Fibroblast of peridontal ligament (primary cell): ENCODE results near the gene MED17.

Experiments
- DNase-seq: peaks from one replicate; pipeline ENCODE4 v3.0.0-alpha.2; 2010; ENCODE audit errors: extremely low read depth

Gene MED17

GRCh38 chr11:93817426-93818348 lies 33.6 kb downstream of the MED17 start:
- DNase-seq = no peak

- DNase-seq = no peak
Measured at GRCh38 chr11:93819966-93820695, 36.0 kb downstream of the MED17 start.

DNA sequence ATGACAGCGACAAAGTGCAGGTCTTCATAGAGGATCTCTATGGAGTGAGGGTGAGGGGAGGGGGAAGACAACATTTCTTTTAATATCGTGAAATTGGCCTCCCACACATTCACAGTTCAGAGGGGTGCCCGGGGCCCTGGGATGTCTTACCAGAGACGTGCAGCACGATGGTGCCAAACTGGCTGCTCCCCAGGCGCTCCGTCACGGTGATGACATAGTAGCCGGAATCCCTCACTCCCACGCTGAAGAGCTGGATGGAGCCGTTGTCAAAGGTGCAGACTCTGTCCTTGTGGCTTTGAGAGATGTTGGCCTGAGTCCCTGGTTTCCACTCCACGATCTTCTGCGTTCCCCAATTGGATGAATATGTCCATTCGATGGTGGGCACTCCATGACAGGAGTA lies 36.8 kb downstream of the MED17 start:
- DNase-seq = no peak

DNA sequence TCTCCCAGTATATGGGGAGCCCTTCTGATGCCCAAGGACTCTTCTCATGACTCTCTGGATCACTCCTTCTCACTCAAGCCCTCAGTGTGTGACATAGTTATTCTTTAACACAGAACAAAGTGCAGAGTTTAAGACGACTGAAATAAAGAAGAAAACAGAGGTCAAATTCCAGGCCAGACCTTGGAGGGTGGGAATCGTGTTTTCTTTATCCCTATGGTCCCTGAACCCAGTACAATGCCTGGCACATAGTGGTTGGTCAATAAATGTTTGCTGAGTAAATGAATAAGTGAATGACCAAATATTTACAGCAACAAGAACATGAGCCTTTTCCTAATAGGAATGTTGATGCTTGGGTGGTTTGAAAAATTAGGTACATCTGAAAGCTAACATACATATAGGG lies 37.5 kb downstream of the MED17 start:
- no peak for DNase-seq

GRCh38 chr11:93822359-93822758 lies 38.3 kb downstream of the MED17 start:
- DNase-seq = no peak

- no peak for DNase-seq
Measured at GRCh38 chr11:93823210-93823609, 39.1 kb downstream of the MED17 start.

DNA sequence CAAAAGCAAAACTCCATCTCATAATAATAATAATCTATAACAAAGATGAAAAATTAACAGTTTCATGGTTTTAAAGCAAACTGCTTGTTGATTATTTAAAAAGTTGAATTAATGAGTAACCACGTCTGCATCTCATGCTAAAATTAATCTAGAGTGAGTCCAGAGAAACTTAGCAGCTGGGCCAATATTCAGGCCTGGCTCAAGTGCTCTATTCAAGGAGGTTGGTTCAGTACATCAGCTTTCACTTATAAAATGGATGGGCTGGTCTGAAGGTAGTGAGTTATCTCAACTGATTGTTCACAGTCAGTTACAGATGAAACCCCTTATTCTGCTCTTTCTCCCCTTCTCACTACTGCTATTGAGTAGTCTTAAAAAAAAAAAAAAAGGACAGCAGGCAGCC lies 43.3 kb downstream of the MED17 start:
- DNase-seq = no peak

- DNase-seq = no peak
Measured at GRCh38 chr11:93829598-93829997, 45.5 kb downstream of the MED17 start.

- DNase-seq = no peak
Measured at GRCh38 chr11:93831343-93832127, 47.5 kb downstream of the MED17 start.

GRCh38 chr11:93832780-93833179 lies 48.7 kb downstream of the MED17 start:
- DNase-seq = no peak

DNA sequence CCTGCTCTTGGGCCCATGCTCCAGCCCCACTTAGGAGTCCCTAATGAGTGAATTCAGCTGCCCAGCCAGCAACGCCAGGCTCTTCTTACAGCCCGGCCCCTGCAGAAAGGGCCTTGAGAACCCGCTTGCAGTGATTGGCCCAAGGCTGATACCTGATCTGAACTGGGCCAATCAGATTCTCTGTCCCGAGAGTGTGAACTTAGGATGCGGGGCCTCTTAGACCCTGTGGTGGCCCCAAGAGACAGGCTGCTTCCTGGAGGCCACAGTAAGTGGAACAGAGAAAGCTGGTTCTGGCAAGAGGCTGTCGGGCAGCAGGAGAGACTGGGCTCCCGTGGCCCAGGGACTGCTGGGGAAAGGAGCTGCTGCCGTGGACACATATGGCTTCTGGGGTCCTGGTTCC lies 54.9 kb downstream of the MED17 start:
- no peak for DNase-seq

- DNase-seq = no peak
Measured at GRCh38 chr11:93840180-93840579, 56.1 kb downstream of the MED17 start.

GRCh38 chr11:93840981-93841380 lies 56.9 kb downstream of the MED17 start:
- DNase-seq = no peak

- no peak for DNase-seq
Measured at GRCh38 chr11:93841446-93841845, 57.4 kb downstream of the MED17 start.

- DNase-seq = no peak
Measured at GRCh38 chr11:93842034-93842433, 58.0 kb downstream of the MED17 start.

- DNase-seq = peak; percentile 48
Measured at GRCh38 chr11:93842461-93842860, 58.4 kb downstream of the MED17 start.

- no peak for DNase-seq
Measured at GRCh38 chr11:93843906-93844305, 59.8 kb downstream of the MED17 start.

DNA sequence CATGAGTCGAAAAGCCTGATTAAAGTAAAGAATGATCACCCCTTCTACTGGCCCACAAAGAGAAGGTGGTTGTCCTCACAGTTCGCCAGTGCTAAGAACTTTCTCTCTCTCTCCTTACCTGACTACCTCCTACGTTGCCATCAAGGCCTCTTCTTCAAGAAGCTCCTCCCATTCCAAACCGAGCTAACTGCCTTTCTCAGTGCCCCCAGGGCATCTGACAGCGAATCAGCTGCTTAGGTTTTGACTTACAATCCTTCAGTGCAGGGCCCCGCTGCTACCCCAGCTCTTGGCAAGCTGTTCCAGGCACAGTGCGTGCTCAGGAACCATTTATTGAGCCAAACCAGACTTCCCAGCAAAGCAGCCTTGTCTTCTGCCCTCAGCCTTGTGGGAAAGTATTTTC lies 60.5 kb downstream of the MED17 start:
- no peak for DNase-seq

DNA sequence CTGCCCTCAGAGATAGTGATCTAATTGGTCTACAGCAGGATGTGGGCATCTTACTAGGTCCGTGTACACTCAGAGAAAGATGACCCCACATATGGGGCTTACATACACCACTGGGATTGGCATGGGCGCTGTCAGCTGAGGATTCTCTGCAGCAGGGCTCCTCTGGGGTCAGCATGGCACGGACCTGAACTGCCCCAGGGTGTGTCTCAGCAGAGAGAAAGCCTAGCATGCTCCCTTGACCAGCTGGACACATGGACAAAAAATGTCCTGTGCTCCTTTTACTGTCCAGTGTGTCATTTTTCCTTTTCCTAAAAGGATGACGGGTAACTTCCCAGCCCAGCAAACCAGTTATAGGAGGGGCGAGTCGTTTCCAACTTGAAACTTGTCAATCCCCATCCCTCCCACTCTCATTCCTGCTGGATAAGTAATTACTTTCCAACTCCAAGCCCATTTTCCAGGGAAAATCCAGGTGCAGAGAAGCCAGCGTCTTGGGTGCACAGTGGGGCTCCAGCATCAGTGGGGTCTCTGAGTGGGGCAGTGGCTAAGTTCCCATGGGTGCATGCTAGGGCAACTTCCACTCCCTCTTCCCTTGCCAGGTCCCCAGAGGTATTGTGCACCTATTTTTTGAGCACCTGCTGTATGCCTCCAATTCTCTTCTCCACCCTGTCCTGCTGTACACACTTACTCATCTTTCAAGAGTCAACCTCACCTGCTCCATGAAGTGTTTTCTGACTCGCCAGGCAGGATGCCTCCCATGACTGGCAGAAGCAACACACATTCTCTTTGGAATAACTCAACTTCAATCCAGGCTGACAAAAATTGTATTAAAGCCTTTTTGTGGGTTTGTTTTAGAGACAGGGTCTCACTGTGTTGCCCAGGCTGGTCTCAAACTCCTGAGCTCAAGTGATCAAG lies 61.4 kb downstream of the MED17 start:
- DNase-seq = no peak

DNA sequence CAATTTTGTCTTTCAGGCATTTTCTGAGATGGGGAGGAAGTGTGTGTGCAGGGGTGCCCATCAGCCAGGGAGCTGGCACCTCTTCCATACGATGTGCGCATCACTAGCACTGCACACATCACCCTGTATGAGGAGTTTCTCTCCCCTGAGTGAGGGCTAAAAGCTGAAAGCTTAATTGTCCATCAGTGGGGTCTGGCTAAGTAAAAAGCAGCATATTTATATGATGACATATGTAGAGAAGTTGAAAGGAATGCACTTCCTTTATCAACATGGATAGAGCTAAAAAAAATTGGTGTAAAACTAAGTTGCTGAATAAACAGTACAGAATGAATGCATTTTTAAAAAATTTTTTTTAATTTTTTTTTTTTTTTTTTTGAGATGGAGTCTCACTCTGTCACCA lies 62.3 kb downstream of the MED17 start:
- peak; percentile 34 for DNase-seq

DNA sequence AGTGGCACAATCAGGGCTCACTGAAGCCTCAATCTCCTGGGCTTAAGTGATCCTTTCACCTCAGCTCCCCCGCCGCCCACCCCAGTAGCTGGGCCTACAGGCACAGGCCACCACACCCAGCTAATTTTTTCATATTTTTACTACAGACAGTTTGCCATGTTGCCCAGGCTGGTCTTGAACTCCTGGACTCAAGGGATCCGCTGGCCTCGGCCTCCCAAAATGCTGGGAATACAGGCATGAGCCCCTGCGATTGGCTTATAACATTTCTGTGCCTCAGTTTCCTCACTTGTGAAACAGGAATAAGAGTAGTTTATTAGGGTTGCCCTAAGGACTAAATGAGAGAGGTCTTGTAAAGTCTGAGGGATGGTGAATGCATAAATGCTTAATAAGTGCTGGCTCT lies 65.1 kb downstream of the MED17 start:
- no peak for DNase-seq
